ENCODE results near the gene ESR2.

- TF ChIP-seq CTCF (IDR thresholded peaks at IDR 0.05; ENCODE audit: low read depth, low read length) (no peak), EZH2phosphoT487 (IDR thresholded peaks at IDR 0.05; ENCODE audit: low read depth) (no peak)
These were observed 178.8 kb downstream of the ESR2 start for GRCh38 chr14:64115401-64115800.

All from OCI-LY3 (cell line).